ENCODE measurements around the gene SEC62. TPM values are rescaled to one million over a fixed set of nuclear protein-coding genes. Genes with fewer than 3 reads are reported as not detected.

SEC62 gene
- total RNA-seq, 1 donor from 2014 or later, result 72.1 TPM

DNA sequence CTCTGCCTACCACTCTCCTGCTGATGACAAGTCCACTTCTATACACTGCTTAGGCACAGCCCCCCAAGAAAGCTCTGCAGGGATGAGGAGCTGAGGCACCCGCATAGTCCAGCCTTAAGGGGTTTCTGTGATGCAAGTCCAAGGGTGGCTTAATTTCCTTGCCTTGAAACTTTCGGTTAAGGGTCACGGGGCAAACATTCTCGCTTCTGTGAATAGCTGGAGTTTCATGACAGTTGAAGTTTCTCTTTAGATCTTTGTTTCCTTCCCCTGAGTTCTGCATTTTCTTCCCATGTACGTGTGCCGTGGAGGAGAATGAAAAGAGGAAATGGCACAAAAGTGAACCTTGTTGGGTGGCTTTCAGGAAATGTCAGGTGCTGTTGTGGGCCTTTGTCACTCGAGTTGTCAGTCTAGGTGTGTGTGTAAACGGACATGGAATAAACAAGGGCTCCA lies 78.2 kb downstream of the SEC62 start:
- no peaks in the 10 kb centered on the region for H3K27me3 Mint-ChIP-seq
- intact Hi-C loops (cut with micrococcal nuclease), result no loop called here
- H3K36me3 Mint-ChIP-seq (ENCODE audit: low read depth), result peaks cover 1% of the 10 kb centered on the region
- H3K4me1 Mint-ChIP-seq, result peaks cover 16% of the 10 kb centered on the region
- no peak overlapping the region for H3K27ac Mint-ChIP-seq
- DNase-seq, result no peak
- H3K4me3 Mint-ChIP-seq, result no peak overlapping the region
- H3K9me3 Mint-ChIP-seq, result no peaks in the 10 kb centered on the region

DNA sequence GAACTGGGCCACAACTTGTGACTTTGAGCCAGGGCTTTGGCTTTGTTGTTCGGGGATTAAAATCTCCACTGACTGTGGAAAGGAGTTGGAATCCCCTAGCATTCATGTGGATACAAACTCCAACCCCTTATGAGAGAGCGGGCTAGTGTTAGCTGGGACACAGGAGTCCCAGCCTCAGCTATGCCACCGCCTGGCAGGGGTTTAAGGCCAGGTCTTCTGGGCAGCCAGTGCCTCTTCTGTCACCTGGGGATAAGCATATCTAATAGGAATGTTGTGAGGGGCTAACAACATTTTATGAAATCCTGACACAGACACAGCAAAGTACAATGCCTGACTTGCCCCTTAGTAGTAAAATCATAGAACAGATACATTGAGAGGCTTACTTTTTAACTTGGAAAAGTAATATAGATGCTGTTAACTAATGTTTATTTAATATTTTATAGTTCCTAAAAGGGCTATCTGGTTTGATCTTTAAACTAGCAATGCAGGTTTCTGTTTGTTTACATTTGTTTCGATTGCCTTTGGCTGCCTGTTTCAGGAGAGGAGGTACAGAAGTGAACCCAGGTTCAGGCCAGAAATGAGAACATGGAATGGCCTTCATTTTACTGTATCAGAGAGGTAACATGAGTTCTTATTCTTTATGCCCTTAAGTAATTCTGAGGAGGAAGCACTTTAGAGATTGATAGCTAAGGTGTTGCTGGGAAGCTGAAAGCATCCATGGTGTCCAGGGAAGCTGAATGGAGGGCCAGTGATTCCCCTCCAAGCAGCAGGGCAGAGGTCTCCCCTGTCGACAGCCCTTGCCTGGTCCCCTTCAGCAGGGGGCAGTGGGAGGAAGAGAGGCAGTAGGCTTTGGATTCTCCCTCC lies 79.9 kb downstream of the SEC62 start:
- H3K36me3 Mint-ChIP-seq (ENCODE audit: low read depth), result no peaks in the 10 kb centered on the region
- DNase-seq, result no peak
- no peak overlapping the region for H3K27ac Mint-ChIP-seq
- H3K4me1 Mint-ChIP-seq, result peaks cover 16% of the 10 kb centered on the region
- H3K9me3 Mint-ChIP-seq, result no peaks in the 10 kb centered on the region
- intact Hi-C loops (cut with micrococcal nuclease), result no loop called here
- H3K27me3 Mint-ChIP-seq, result no peaks in the 10 kb centered on the region
- no peak overlapping the region for H3K4me3 Mint-ChIP-seq

DNA sequence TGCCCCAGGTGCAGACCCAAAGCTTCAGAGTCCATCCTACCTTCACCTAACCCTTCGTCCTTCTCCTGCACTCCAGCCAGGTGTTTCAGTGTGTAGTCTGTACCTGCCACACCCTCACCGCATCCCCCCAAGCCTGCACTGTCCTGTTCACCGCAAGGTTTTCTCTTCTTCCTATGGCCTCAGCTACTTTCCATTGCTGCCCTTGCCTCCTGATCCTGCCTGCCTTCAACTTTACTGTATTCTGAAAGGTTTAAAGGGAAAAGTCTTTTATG lies 80.5 kb downstream of the SEC62 start:
- no peaks in the 10 kb centered on the region for H3K36me3 Mint-ChIP-seq (ENCODE audit: low read depth)
- no peaks in the 10 kb centered on the region for H3K27me3 Mint-ChIP-seq
- H3K9me3 Mint-ChIP-seq, result no peaks in the 10 kb centered on the region
- no peak for DNase-seq
- H3K4me1 Mint-ChIP-seq, result peaks cover 16% of the 10 kb centered on the region
- no peak overlapping the region for H3K4me3 Mint-ChIP-seq
- no peak overlapping the region for H3K27ac Mint-ChIP-seq
- intact Hi-C loops (cut with micrococcal nuclease), result no loop called here

Other genes with a start within 250 kb of the SEC62 start
- 8.9 TPM in 1 of 2 replicates, not detected in the other for gene TERC, start 201.7 kb upstream of the SEC62 start, total RNA-seq
- gene ACTRT3, start 197.2 kb upstream of the SEC62 start, total RNA-seq, result 0.85 and 1.1 TPM in 2 replicates
- 15.9 and 17.2 TPM in 2 replicates for gene MYNN, start 193.4 kb upstream of the SEC62 start, total RNA-seq
- gene LRRIQ4, start 153.9 kb upstream of the SEC62 start, total RNA-seq, result 0.09 and 0.21 TPM in 2 replicates
- gene LRRC34, start 153.9 kb upstream of the SEC62 start, total RNA-seq, result 4.7 and 5.8 TPM in 2 replicates
- not detected in 2 replicates for gene LRRC31, start 96.9 kb upstream of the SEC62 start, total RNA-seq
- gene SAMD7, start 55.2 kb upstream of the SEC62 start, total RNA-seq, result not detected in 2 replicates
- gene GPR160, start 71.2 kb downstream of the SEC62 start, total RNA-seq, result 3.4 and 3.6 TPM in 2 replicates
- gene PHC3, start 214.9 kb downstream of the SEC62 start, total RNA-seq, result 54.7 and 56.4 TPM in 2 replicates

All from activated CD4-positive, alpha-beta T cell treated with anti-CD3 and anti-CD28 coated beads, Interleukin-2, amount 10 ng/mL, durations not matched to agents 24 days and 14 days (primary cell).